Measurements from ENCODE around the gene DNAJC10. TPM values are rescaled to one million over a fixed set of nuclear protein-coding genes. Genes with fewer than 3 reads are reported as not detected.

The DNAJC10 gene
- total RNA-seq, 1 experiment from 2014 or later: 160 TPM

- intact Hi-C loops (cut with micrococcal nuclease; ENCODE audit: unreplicated experiment): loop anchor here (1.0 to 10.0 kb wide), 4 partner anchors 151 to 461 kb away; no protein-coding TSS in a partner anchor
- BruUV-seq (replicated peaks): no TSS peak
- H2AFZ ChIP-seq: no peak overlapping the region
- no peak for DNase-seq
- H3K4me2 ChIP-seq: no peak overlapping the region
- peaks cover 9% of the 10 kb centered on the region; the same call in 1 of the 2 replicates for H3K36me3 ChIP-seq (ENCODE audit: low read depth)
- TF ChIP-seq EZH2 (IDR thresholded peaks at IDR 0.05; ENCODE audit: low read depth) (no peak), CTCF (conservative IDR thresholded peaks at IDR 0.05) (no peak)
- ChIA-PET POLR2A (ENCODE audit: unreplicated experiment) (no interaction called here), CTCF (interaction anchor here (1.9 kb wide), 1 partner anchor 196 kb away, joined by 10 read pairs; no protein-coding TSS in a partner anchor)
- H3K79me2 ChIP-seq (ENCODE audit: low read depth): no peaks in the 10 kb centered on the region
- no peaks in the 10 kb centered on the region for H3K27me3 ChIP-seq (ENCODE audit: insufficient read depth, low read depth)
- H3K4me1 ChIP-seq (replicated peaks; ENCODE audit: insufficient read depth): no peaks in the 10 kb centered on the region
- no peaks in the 10 kb centered on the region for H3K9me2 ChIP-seq (ENCODE audit: insufficient read depth)
- no peak overlapping the region for H3K4me3 ChIP-seq
- H3K27ac ChIP-seq: no peak overlapping the region
- no peaks in the 10 kb centered on the region for H3K9me3 ChIP-seq (ENCODE audit: insufficient read depth, low read depth)
- no peaks in the 10 kb centered on the region; the same call in 1 of the 2 replicates for H4K20me1 ChIP-seq (ENCODE audit: insufficient read depth)
- H3F3A ChIP-seq (ENCODE audit: insufficient read depth, low read depth): no peaks in the 10 kb centered on the region; the same call in 1 of the 2 replicates
Measured at GRCh38 chr2:182784058-182784706, 68.1 kb downstream of the DNAJC10 start.

- no peaks in the 10 kb centered on the region; the same call in 1 of the 2 replicates for H3F3A ChIP-seq (ENCODE audit: insufficient read depth, low read depth)
- no peak for TF ChIP-seq EZH2 (IDR thresholded peaks at IDR 0.05; ENCODE audit: low read depth)
- TF ChIP-seq CTCF (conservative IDR thresholded peaks at IDR 0.05): peak; percentile 81
- DNase-seq: peak in 1 of 2 experiments; percentile 46
- H3K4me1 ChIP-seq (replicated peaks; ENCODE audit: insufficient read depth): no peaks in the 10 kb centered on the region
- no peak overlapping the region for H3K4me2 ChIP-seq
- intact Hi-C loops (cut with micrococcal nuclease; ENCODE audit: unreplicated experiment): loop anchor here (1.0 to 10.0 kb wide), 4 partner anchors 150 to 460 kb away; no protein-coding TSS in a partner anchor
- H3K27ac ChIP-seq: no peak overlapping the region
- H4K20me1 ChIP-seq (ENCODE audit: insufficient read depth): no peaks in the 10 kb centered on the region; the same call in 1 of the 2 replicates
- no peaks in the 10 kb centered on the region for H3K27me3 ChIP-seq (ENCODE audit: insufficient read depth, low read depth)
- no peak overlapping the region for H3K4me3 ChIP-seq
- ChIA-PET POLR2A (ENCODE audit: unreplicated experiment) (no interaction called here), CTCF (interaction anchor here (1.9 kb wide), 1 partner anchor 195 kb away, joined by 10 read pairs; no protein-coding TSS in a partner anchor)
- no peaks in the 10 kb centered on the region for H3K9me3 ChIP-seq (ENCODE audit: insufficient read depth, low read depth)
- no peak overlapping the region for H2AFZ ChIP-seq
- H3K9me2 ChIP-seq (ENCODE audit: insufficient read depth): no peaks in the 10 kb centered on the region
- H3K79me2 ChIP-seq (ENCODE audit: low read depth): no peaks in the 10 kb centered on the region
- no TSS peak for BruUV-seq (replicated peaks)
- 0 out of 2 replicates have a peak, but pooled peaks cover 7% of the 10 kb centered on the region for H3K36me3 ChIP-seq (ENCODE audit: low read depth)
Measured at GRCh38 chr2:182784777-182785176, 68.7 kb downstream of the DNAJC10 start.

GRCh38 chr2:182792441-182792840, 76.4 kb downstream of the DNAJC10 start:
- no peaks in the 10 kb centered on the region for H3F3A ChIP-seq (ENCODE audit: insufficient read depth, low read depth)
- ChIA-PET POLR2A (ENCODE audit: unreplicated experiment) (no interaction called here), CTCF (no interaction called here)
- no peak overlapping the region for H2AFZ ChIP-seq
- no peak overlapping the region for H3K4me3 ChIP-seq
- DNase-seq: no peak
- no peaks in the 10 kb centered on the region for H3K9me3 ChIP-seq (ENCODE audit: insufficient read depth, low read depth)
- no peaks in the 10 kb centered on the region for H3K4me1 ChIP-seq (replicated peaks; ENCODE audit: insufficient read depth)
- no peak for TF ChIP-seq CTCF (conservative IDR thresholded peaks at IDR 0.05)
- TF ChIP-seq EZH2 (IDR thresholded peaks at IDR 0.05; ENCODE audit: low read depth): no peak
- H3K4me2 ChIP-seq: no peak overlapping the region
- no peaks in the 10 kb centered on the region for H3K79me2 ChIP-seq (ENCODE audit: low read depth)
- no peak overlapping the region for H3K27ac ChIP-seq
- no peaks in the 10 kb centered on the region for H3K27me3 ChIP-seq (ENCODE audit: insufficient read depth, low read depth)
- no peaks in the 10 kb centered on the region for H4K20me1 ChIP-seq (ENCODE audit: insufficient read depth)
- H3K36me3 ChIP-seq (ENCODE audit: low read depth): no peaks in the 10 kb centered on the region
- H3K9me2 ChIP-seq (ENCODE audit: insufficient read depth): no peaks in the 10 kb centered on the region
- intact Hi-C loops (cut with micrococcal nuclease; ENCODE audit: unreplicated experiment): no loop called here
- no TSS peak for BruUV-seq (replicated peaks)
